HG03354 (cell line): ENCODE data around the gene PRICKLE4.

Experiments used
- ATAC-seq: cut with Tn5 transposase; IDR thresholded peaks from one replicate; pipeline ENCODE4 v1.9.1; 2021; ENCODE audit warnings: mild to moderate bottlenecking; ENCODE audit not compliant: unreplicated experiment, poor library complexity, severe bottlenecking

PRICKLE4 gene

GRCh38 chr6:41780551-41781365 is at the start of gene PRICKLE4:
TSS of gene PRICKLE4 (plus strand) at chr6:41780782. CDS start at chr6:41783474, 2,692 bp downstream.
- no peak for ATAC-seq

GRCh38 chr6:41731561-41732086 is 49.0 kb upstream of the PRICKLE4 start:
- ATAC-seq, result no peak

- ATAC-seq, result no peak
These were observed 48.4 kb upstream of the PRICKLE4 start for GRCh38 chr6:41732149-41732548.

- ATAC-seq, result peak; percentile 39
These were observed 47.8 kb upstream of the PRICKLE4 start for GRCh38 chr6:41732591-41733359.

- no peak for ATAC-seq
These were observed 47.2 kb upstream of the PRICKLE4 start for GRCh38 chr6:41733360-41733706.

- peak; percentile 53 for ATAC-seq
These were observed 46.6 kb upstream of the PRICKLE4 start for GRCh38 chr6:41733707-41734665.

- peak; percentile 25 for ATAC-seq
These were observed 45.7 kb upstream of the PRICKLE4 start for GRCh38 chr6:41734666-41735426.

GRCh38 chr6:41735427-41736185 is 45.0 kb upstream of the PRICKLE4 start, which contains the start of gene TFEB:
TSS of gene TFEB (minus strand) at chr6:41735608. CDS start at chr6:41691213, 44,395 bp downstream.
- peak; percentile 55 for ATAC-seq

GRCh38 chr6:41736186-41736733 is 44.3 kb upstream of the PRICKLE4 start:
- no peak for ATAC-seq

- ATAC-seq, result no peak
These were observed 43.6 kb upstream of the PRICKLE4 start for GRCh38 chr6:41736800-41737555.

- no peak for ATAC-seq
These were observed 42.9 kb upstream of the PRICKLE4 start for GRCh38 chr6:41737591-41738130.

- ATAC-seq, result no peak
These were observed 41.5 kb upstream of the PRICKLE4 start for GRCh38 chr6:41739041-41739440.

- no peak for ATAC-seq
These were observed 40.0 kb upstream of the PRICKLE4 start for GRCh38 chr6:41740366-41741162.

GRCh38 chr6:41741625-41742490 is 38.7 kb upstream of the PRICKLE4 start:
- no peak for ATAC-seq
